ENCODE results near the gene STX8.

DNA sequence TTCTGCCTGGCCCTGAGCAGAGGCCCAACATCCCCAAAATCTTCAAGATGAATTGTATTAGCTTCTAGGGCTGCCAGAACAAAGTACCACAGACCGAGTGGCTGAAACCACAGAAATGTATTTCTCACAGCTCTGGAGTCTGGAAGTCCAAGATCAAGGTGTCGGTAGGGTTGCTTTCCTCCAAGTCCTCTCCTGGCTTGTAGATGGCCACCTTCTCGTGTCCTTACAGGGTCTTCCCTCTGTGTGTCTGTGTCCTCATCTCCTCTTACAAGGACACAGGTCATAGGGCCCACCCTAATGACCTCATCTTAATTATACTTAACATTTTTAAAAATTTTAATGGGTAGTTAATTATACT, 338.6 kb downstream of the STX8 start:
- TF ChIP-seq WHSC1 (IDR thresholded peaks at IDR 0.05; ENCODE audit: low read length) (no peak), LARP7 (IDR thresholded peaks at IDR 0.05) (no peak), RAD21 (CRISPR knock-in tag; conservative IDR thresholded peaks at IDR 0.05 in 1 of 2, IDR thresholded peaks at IDR 0.05 in 1 of 2) (no peak), ZNF274 (IDR thresholded peaks at IDR 0.05; ENCODE audit: borderline replicate concordance, low read depth, low read length) (no peak), MAFG (tag; conservative IDR thresholded peaks at IDR 0.05) (no peak), NEUROD1 (IDR thresholded peaks at IDR 0.05; ENCODE audit: borderline replicate concordance, low read depth, low read length, partially characterized antibody) (no peak), SIN3A (IDR thresholded peaks at IDR 0.05; ENCODE audit: borderline replicate concordance in 2 of 2, control insufficient read depth in 1 of 2, low read depth in 2 of 2, low read length in 2 of 2) (no peak)
- TF ChIP-seq, protein P1, sequence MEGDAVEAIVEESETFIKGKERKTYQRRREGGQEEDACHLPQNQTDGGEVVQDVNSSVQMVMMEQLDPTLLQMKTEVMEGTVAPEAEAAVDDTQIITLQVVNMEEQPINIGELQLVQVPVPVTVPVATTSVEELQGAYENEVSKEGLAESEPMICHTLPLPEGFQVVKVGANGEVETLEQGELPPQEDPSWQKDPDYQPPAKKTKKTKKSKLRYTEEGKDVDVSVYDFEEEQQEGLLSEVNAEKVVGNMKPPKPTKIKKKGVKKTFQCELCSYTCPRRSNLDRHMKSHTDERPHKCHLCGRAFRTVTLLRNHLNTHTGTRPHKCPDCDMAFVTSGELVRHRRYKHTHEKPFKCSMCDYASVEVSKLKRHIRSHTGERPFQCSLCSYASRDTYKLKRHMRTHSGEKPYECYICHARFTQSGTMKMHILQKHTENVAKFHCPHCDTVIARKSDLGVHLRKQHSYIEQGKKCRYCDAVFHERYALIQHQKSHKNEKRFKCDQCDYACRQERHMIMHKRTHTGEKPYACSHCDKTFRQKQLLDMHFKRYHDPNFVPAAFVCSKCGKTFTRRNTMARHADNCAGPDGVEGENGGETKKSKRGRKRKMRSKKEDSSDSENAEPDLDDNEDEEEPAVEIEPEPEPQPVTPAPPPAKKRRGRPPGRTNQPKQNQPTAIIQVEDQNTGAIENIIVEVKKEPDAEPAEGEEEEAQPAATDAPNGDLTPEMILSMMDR (IDR thresholded peaks at IDR 0.05 in 2 of 3, conservative IDR thresholded peaks at IDR 0.05 in 1 of 3; ENCODE audit: insufficient read depth in 2 of 3, low read depth in 1 of 3, low read length in 3 of 3), result no peak
- TF ChIP-seq, protein P2, sequence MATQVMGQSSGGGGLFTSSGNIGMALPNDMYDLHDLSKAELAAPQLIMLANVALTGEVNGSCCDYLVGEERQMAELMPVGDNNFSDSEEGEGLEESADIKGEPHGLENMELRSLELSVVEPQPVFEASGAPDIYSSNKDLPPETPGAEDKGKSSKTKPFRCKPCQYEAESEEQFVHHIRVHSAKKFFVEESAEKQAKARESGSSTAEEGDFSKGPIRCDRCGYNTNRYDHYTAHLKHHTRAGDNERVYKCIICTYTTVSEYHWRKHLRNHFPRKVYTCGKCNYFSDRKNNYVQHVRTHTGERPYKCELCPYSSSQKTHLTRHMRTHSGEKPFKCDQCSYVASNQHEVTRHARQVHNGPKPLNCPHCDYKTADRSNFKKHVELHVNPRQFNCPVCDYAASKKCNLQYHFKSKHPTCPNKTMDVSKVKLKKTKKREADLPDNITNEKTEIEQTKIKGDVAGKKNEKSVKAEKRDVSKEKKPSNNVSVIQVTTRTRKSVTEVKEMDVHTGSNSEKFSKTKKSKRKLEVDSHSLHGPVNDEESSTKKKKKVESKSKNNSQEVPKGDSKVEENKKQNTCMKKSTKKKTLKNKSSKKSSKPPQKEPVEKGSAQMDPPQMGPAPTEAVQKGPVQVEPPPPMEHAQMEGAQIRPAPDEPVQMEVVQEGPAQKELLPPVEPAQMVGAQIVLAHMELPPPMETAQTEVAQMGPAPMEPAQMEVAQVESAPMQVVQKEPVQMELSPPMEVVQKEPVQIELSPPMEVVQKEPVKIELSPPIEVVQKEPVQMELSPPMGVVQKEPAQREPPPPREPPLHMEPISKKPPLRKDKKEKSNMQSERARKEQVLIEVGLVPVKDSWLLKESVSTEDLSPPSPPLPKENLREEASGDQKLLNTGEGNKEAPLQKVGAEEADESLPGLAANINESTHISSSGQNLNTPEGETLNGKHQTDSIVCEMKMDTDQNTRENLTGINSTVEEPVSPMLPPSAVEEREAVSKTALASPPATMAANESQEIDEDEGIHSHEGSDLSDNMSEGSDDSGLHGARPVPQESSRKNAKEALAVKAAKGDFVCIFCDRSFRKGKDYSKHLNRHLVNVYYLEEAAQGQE (IDR thresholded peaks at IDR 0.05; ENCODE audit: borderline replicate concordance), result no peak
- TF ChIP-seq, protein P2 (CRISPR knock-in tag; IDR thresholded peaks at IDR 0.05; ENCODE audit: low read depth), result no peak
